ENCODE data around the gene UGT3A2. TPM values are rescaled to one million over a fixed set of nuclear protein-coding genes. Genes with fewer than 3 reads are reported as not detected.

The UGT3A2 gene
- total and polyA plus RNA-seq, 2 of the 8 experiments (the other 6 are each of a cell fraction or from before 2014, with no cell fraction given): 19.4 to 28.8 TPM

GRCh38 chr5:36027711-36028110 is 39.0 kb downstream of the UGT3A2 start:
- POLR2A ChIA-PET (ENCODE audit: partially characterized antibody): no interaction called here
- no peak for FAIRE-seq
- WGBS, 2 experiments (ENCODE audit: extremely low coverage in 1 of 2, insufficient coverage in 1 of 2, insufficient read length in 1 of 2, insufficient replicate concordance in 2 of 2, low coverage in 1 of 2, low lambda C conversion rate in 2 of 2, missing lambda C conversion rate in 1 of 2): 85% methylated on average over 8 of the region's 8 CpGs; no CpG with 5 or more reads in 1 of the 2 experiments

More at GRCh38 chr5:36027711-36028110, 39.0 kb downstream of the UGT3A2 start:
- no peak overlapping the region for H3K14ac ChIP-seq (ENCODE audit: insufficient read length)
- H3K9ac ChIP-seq (replicated peaks in 1 of 4; ENCODE audit: extremely low read depth in 1 of 4, low read depth in 3 of 4, low read length in 3 of 4): no peak overlapping the region
- H4K20me1 ChIP-seq (replicated peaks in 1 of 2; ENCODE audit: control insufficient read depth in 1 of 2, insufficient read depth in 2 of 2, low read length in 2 of 2): no peaks in the 10 kb centered on the region
- no peaks in the 10 kb centered on the region for H3K27me3 ChIP-seq (replicated peaks in 1 of 4; ENCODE audit: control insufficient read depth in 3 of 4, extremely low read depth in 1 of 4, insufficient read depth in 3 of 4, low read length in 3 of 4)
- no peak overlapping the region for H3K23ac ChIP-seq (ENCODE audit: insufficient read length)
- H2AFZ ChIP-seq (ENCODE audit: low read length): no peak overlapping the region
- H4K8ac ChIP-seq (ENCODE audit: extremely low read depth, insufficient read depth, low read length): no peak overlapping the region
- TF ChIP-seq CHD2 (IDR thresholded peaks at IDR 0.05; ENCODE audit: low read length) (no peak), CBX5 (IDR thresholded peaks at IDR 0.05; ENCODE audit: low read depth, low read length) (no peak), SUZ12 (IDR thresholded peaks at IDR 0.05; ENCODE audit: low read length) (no peak), HDAC6 (IDR thresholded peaks at IDR 0.05; ENCODE audit: low read depth, low read length) (no peak), SIX5 (IDR thresholded peaks at IDR 0.05; ENCODE audit: low read depth, low read length) (no peak), CTCF (IDR thresholded peaks at IDR 0.05; ENCODE audit: control extremely low read depth in 1 of 3, insufficient read depth in 1 of 3, low read depth in 1 of 3, low read length in 3 of 3) (no peak), EGR1 (IDR thresholded peaks at IDR 0.05; ENCODE audit: borderline replicate concordance, low read depth, low read length) (no peak), GTF2F1 (IDR thresholded peaks at IDR 0.05; ENCODE audit: borderline replicate concordance, low read depth, low read length) (no peak), SAP30 (IDR thresholded peaks at IDR 0.05; ENCODE audit: insufficient read depth, insufficient replicate concordance, low read length) (no peak), ATF3 (IDR thresholded peaks at IDR 0.05; ENCODE audit: insufficient read depth, low read depth, low read length) (no peak)
- no peak overlapping the region for H3K4me3 ChIP-seq (ENCODE audit: extremely low read depth in 1 of 4, insufficient read depth in 2 of 4, low read depth in 3 of 4, low read length in 4 of 4)
- no peak overlapping the region for H2AK5ac ChIP-seq (ENCODE audit: low read depth, low read length)
- CTCF ChIA-PET (ENCODE audit: partially characterized antibody): no interaction called here
- no peak for DNase-seq (ENCODE audit: low read depth in 1 of 2, low spot score in 2 of 2)
- no peak overlapping the region for H2BK120ac ChIP-seq (replicated peaks; ENCODE audit: low read depth, low read length)
- H3K18ac ChIP-seq (ENCODE audit: extremely low read depth, low read length): no peak overlapping the region
- no peaks in the 10 kb centered on the region for H3K79me2 ChIP-seq (ENCODE audit: control insufficient read depth in 1 of 2, insufficient read depth in 2 of 2, low read length in 2 of 2)
- no peaks in the 10 kb centered on the region for H3K36me3 ChIP-seq (ENCODE audit: control insufficient read depth in 2 of 4, insufficient read depth in 4 of 4, low read length in 3 of 4)
- no peak overlapping the region for H3K4me2 ChIP-seq (ENCODE audit: insufficient read depth in 1 of 2, low read depth in 2 of 2, low read length in 2 of 2)
- H3K79me1 ChIP-seq (ENCODE audit: low read depth, low read length): no peaks in the 10 kb centered on the region
- H3K27ac ChIP-seq (ENCODE audit: low read depth, low read length): no peak overlapping the region
- peaks cover 3 to 7% of the 10 kb centered on the region in 2 experiments; a peak in 2 of 4 replicates for H3K9me3 ChIP-seq (ENCODE audit: insufficient read depth in 2 of 2, low read depth in 1 of 2, low read length in 1 of 2)
- H2BK20ac ChIP-seq (ENCODE audit: low read length): no peak overlapping the region
- H2BK5ac ChIP-seq (ENCODE audit: low read depth, low read length): no peak overlapping the region
- H3K4me1 ChIP-seq (replicated peaks in 1 of 4; ENCODE audit: control insufficient read depth in 3 of 4, insufficient read depth in 4 of 4, low read length in 3 of 4): no peaks in the 10 kb centered on the region
- no peak overlapping the region for H3K56ac ChIP-seq (replicated peaks; ENCODE audit: insufficient read length, low read depth, low read length)
- H2BK12ac ChIP-seq (ENCODE audit: low read depth, low read length): no peak overlapping the region
- H4K5ac ChIP-seq (ENCODE audit: insufficient read length, low read depth, low read length): no peak overlapping the region
- no peak overlapping the region for H3K4ac ChIP-seq (replicated peaks; ENCODE audit: insufficient read length, low read depth, low read length)
- H4K91ac ChIP-seq (replicated peaks; ENCODE audit: insufficient read length, low read length): no peak overlapping the region
- H2BK15ac ChIP-seq (ENCODE audit: low read length): no peak overlapping the region
- no peaks in the 10 kb centered on the region for H3K23me2 ChIP-seq (ENCODE audit: low read depth, low read length)

All from H1 (cell line).